ENCODE measurements around the gene TANC1.

The TANC1 gene

GRCh38 chr2:159185401-159186130 is 217.1 kb downstream of the TANC1 start:
- in situ Hi-C loops (cut with HindIII; ENCODE audit: low sequenced_read_pairs) = no loop called here

- in situ Hi-C loops (cut with HindIII; ENCODE audit: low sequenced_read_pairs) = no loop called here
These were observed 218.0 kb downstream of the TANC1 start for GRCh38 chr2:159186462-159186861.

GRCh38 chr2:159187106-159187505 is 218.7 kb downstream of the TANC1 start:
- in situ Hi-C loops (cut with HindIII; ENCODE audit: low sequenced_read_pairs) = no loop called here

- in situ Hi-C loops (cut with HindIII; ENCODE audit: low sequenced_read_pairs) = no loop called here
These were observed 220.0 kb downstream of the TANC1 start for GRCh38 chr2:159188449-159188848.

GRCh38 chr2:159192371-159192918 is 224.0 kb downstream of the TANC1 start:
- in situ Hi-C loops (cut with HindIII; ENCODE audit: low sequenced_read_pairs) = no loop called here

- in situ Hi-C loops (cut with HindIII; ENCODE audit: low sequenced_read_pairs) = no loop called here
These were observed 225.4 kb downstream of the TANC1 start for GRCh38 chr2:159193791-159194190.

GRCh38 chr2:159194241-159194640 is 225.8 kb downstream of the TANC1 start:
- in situ Hi-C loops (cut with HindIII; ENCODE audit: low sequenced_read_pairs) = no loop called here

GRCh38 chr2:159195697-159196096 is 227.3 kb downstream of the TANC1 start:
- in situ Hi-C loops (cut with HindIII; ENCODE audit: low sequenced_read_pairs) = no loop called here

- in situ Hi-C loops (cut with HindIII; ENCODE audit: low sequenced_read_pairs) = no loop called here
These were observed 228.0 kb downstream of the TANC1 start for GRCh38 chr2:159196393-159196925.

GRCh38 chr2:159199236-159199635 is 230.8 kb downstream of the TANC1 start:
- in situ Hi-C loops (cut with HindIII; ENCODE audit: low sequenced_read_pairs) = no loop called here

- in situ Hi-C loops (cut with HindIII; ENCODE audit: low sequenced_read_pairs) = no loop called here
These were observed 231.5 kb downstream of the TANC1 start for GRCh38 chr2:159199761-159200465.

GRCh38 chr2:159200498-159200897 is 232.1 kb downstream of the TANC1 start:
- in situ Hi-C loops (cut with HindIII; ENCODE audit: low sequenced_read_pairs) = no loop called here

GRCh38 chr2:159201360-159202063 is 233.1 kb downstream of the TANC1 start:
- in situ Hi-C loops (cut with HindIII; ENCODE audit: low sequenced_read_pairs) = no loop called here

GRCh38 chr2:159202568-159203071 is 234.2 kb downstream of the TANC1 start:
- in situ Hi-C loops (cut with HindIII; ENCODE audit: low sequenced_read_pairs) = no loop called here

- in situ Hi-C loops (cut with HindIII; ENCODE audit: low sequenced_read_pairs) = no loop called here
These were observed 236.1 kb downstream of the TANC1 start for GRCh38 chr2:159204381-159205144.

- in situ Hi-C loops (cut with HindIII; ENCODE audit: low sequenced_read_pairs) = no loop called here
These were observed 238.4 kb downstream of the TANC1 start for GRCh38 chr2:159206736-159207380.

GRCh38 chr2:159208438-159208837 is 240.0 kb downstream of the TANC1 start:
- in situ Hi-C loops (cut with HindIII; ENCODE audit: low sequenced_read_pairs) = no loop called here

GRCh38 chr2:159209341-159210306 is 241.2 kb downstream of the TANC1 start:
- in situ Hi-C loops (cut with HindIII; ENCODE audit: low sequenced_read_pairs) = no loop called here
